ENCODE data around the gene PNLIPRP1. TPM values are rescaled to one million over a fixed set of nuclear protein-coding genes. Genes with fewer than 3 reads are reported as not detected.

Gene PNLIPRP1
- total RNA-seq, 3 donors from 2014 or later (not counting 1 experiment from before 2014, with no cell fraction given) = not detected

DNA sequence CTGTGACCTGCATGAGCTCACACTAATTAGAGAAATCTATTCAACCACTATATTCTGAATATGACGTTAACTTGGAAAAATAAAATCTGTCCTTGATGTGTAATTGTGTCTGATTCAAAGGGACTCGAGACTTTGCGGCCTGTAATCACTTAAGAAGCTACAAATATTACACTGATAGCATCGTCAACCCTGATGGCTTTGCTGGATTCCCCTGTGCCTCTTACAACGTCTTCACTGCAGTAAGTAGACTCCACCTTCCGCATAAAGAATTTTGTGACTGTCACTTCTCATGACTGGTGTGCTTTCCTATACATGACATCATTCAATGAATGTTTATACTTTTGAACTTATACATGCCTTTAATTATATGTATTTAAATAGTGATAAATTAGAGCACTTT lies 34.9 kb upstream of the PNLIPRP1 start:
- H3K4me3 Mint-ChIP-seq = no peak overlapping the region
- Histone ChIP-seq H3K36me3 (ENCODE audit: control insufficient read depth, insufficient read depth, low read length) (no peaks in the 10 kb centered on the region), H3K9me3 (ENCODE audit: control insufficient read depth, insufficient read depth, low read length) (no peaks in the 10 kb centered on the region), H3K4me1 (ENCODE audit: control insufficient read depth, insufficient read depth, low read length) (no peaks in the 10 kb centered on the region), H3K27me3 (ENCODE audit: control insufficient read depth, insufficient read depth, low read length) (no peaks in the 10 kb centered on the region), H3K4me3 (ENCODE audit: low read length) (no peak overlapping the region), H3K27ac (ENCODE audit: low read length) (no peak overlapping the region)
- ATAC-seq = no peak
- WGBS (ENCODE audit: insufficient coverage) = 76% methylated on average over 5 of the region's 6 CpGs
- intact Hi-C loops (cut with micrococcal nuclease) = no loop called here
- DNase-seq = no peak
- H3K4me1 Mint-ChIP-seq = no peaks in the 10 kb centered on the region
- no peaks in the 10 kb centered on the region for H3K36me3 Mint-ChIP-seq
- TF ChIP-seq, protein P1, sequence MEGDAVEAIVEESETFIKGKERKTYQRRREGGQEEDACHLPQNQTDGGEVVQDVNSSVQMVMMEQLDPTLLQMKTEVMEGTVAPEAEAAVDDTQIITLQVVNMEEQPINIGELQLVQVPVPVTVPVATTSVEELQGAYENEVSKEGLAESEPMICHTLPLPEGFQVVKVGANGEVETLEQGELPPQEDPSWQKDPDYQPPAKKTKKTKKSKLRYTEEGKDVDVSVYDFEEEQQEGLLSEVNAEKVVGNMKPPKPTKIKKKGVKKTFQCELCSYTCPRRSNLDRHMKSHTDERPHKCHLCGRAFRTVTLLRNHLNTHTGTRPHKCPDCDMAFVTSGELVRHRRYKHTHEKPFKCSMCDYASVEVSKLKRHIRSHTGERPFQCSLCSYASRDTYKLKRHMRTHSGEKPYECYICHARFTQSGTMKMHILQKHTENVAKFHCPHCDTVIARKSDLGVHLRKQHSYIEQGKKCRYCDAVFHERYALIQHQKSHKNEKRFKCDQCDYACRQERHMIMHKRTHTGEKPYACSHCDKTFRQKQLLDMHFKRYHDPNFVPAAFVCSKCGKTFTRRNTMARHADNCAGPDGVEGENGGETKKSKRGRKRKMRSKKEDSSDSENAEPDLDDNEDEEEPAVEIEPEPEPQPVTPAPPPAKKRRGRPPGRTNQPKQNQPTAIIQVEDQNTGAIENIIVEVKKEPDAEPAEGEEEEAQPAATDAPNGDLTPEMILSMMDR (IDR thresholded peaks at IDR 0.05) = no peak
- H3K27me3 Mint-ChIP-seq (ENCODE audit: low read depth in 2 of 2) = no peaks in the 10 kb centered on the region
- no peaks in the 10 kb centered on the region for H3K9me3 Mint-ChIP-seq
- no peak overlapping the region for H3K27ac Mint-ChIP-seq

DNA sequence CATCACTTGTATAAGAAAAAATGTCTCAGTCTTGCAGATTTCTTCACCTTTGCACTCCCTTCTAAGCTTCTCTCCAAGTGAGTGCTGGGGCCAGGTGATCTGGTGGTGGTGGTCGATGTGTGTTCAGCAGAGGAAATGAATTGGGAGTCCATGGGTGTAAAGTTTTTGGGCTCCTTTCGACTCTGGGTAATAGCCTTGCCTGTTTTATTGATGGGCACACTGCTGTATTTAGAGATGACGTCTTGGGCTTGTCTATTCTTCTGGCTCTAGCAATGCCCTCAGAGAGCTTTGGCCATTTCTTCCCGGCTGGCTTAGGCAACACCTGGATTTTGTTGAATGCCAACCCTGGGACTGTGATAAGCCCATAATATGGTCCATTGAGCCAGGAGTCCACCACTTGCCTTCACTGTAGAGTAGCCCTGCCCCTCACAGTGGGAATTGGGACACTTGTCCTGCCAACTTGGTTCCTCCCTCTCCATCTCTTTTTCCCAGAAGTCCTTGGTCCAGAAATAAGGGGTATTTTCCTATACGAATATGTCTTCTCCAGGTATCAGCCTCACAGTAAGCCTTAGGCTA lies 33.4 kb upstream of the PNLIPRP1 start:
- H3K27me3 ChIP-seq (ENCODE audit: control insufficient read depth, insufficient read depth, low read length) = no peaks in the 10 kb centered on the region
- no peak for ATAC-seq
- TF ChIP-seq, protein P1 (IDR thresholded peaks at IDR 0.05) = no peak
- Mint-ChIP-seq H3K9me3 (peaks cover 0 to 3% of the 10 kb centered on the region in 2 donors), H3K4me1 (no peaks in the 10 kb centered on the region), H3K4me3 (no peak overlapping the region), H3K36me3 (peaks cover 4% of the 10 kb centered on the region), H3K27me3 (ENCODE audit: low read depth in 2 of 2) (peaks cover 0 to 6% of the 10 kb centered on the region in 2 donors), H3K27ac (no peak overlapping the region)
- H3K4me3 ChIP-seq (ENCODE audit: low read length) = no peak overlapping the region
- 88% methylated on average over 5 of the region's 5 CpGs for WGBS (ENCODE audit: insufficient coverage)
- no peak overlapping the region for H3K27ac ChIP-seq (ENCODE audit: low read length)
- no peaks in the 10 kb centered on the region for H3K4me1 ChIP-seq (ENCODE audit: control insufficient read depth, insufficient read depth, low read length)
- H3K36me3 ChIP-seq (ENCODE audit: control insufficient read depth, insufficient read depth, low read length) = no peaks in the 10 kb centered on the region
- intact Hi-C loops (cut with micrococcal nuclease) = no loop called here
- DNase-seq = no peak
- no peaks in the 10 kb centered on the region for H3K9me3 ChIP-seq (ENCODE audit: control insufficient read depth, insufficient read depth, low read length)

DNA sequence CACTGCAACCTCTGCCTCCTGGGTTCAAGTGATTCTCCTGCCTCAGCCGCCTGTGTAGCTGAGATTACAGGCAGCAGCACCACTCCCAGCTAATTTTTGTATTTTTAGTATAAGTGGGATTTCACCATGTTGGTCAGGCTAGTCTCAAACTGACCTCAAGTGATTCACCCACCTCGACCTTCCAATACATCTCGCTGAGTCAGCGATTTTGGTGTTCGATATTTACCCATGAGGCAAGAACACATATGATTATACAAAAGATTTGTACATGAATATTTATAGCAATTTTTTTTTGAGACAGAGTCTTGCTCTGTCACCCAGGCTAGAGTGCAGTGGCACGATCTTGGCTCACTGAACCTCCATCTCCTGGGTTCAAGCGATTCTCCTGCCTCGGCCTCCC lies 25.2 kb upstream of the PNLIPRP1 start:
- no peak overlapping the region for H3K4me3 Mint-ChIP-seq
- DNase-seq (no peak), ATAC-seq (no peak)
- no peak overlapping the region for H3K4me3 ChIP-seq (ENCODE audit: low read length)
- peaks cover 6 to 7% of the 10 kb centered on the region in 2 donors for H3K9me3 Mint-ChIP-seq
- TF ChIP-seq, protein P1 (IDR thresholded peaks at IDR 0.05) = no peak
- peaks cover 0 to 7% of the 10 kb centered on the region in 2 donors for H3K27me3 Mint-ChIP-seq (ENCODE audit: low read depth in 2 of 2)
- H3K27ac ChIP-seq (ENCODE audit: low read length) = no peak overlapping the region
- WGBS (ENCODE audit: insufficient coverage) = 95% methylated on average over 6 of the region's 8 CpGs
- no peaks in the 10 kb centered on the region for H3K9me3 ChIP-seq (ENCODE audit: control insufficient read depth, insufficient read depth, low read length)
- no peaks in the 10 kb centered on the region for H3K4me1 Mint-ChIP-seq
- H3K36me3 ChIP-seq (ENCODE audit: control insufficient read depth, insufficient read depth, low read length) = no peaks in the 10 kb centered on the region
- H3K27me3 ChIP-seq (ENCODE audit: control insufficient read depth, insufficient read depth, low read length) = no peaks in the 10 kb centered on the region
- no peaks in the 10 kb centered on the region for H3K4me1 ChIP-seq (ENCODE audit: control insufficient read depth, insufficient read depth, low read length)
- intact Hi-C loops (cut with micrococcal nuclease) = no loop called here
- no peak overlapping the region for H3K27ac Mint-ChIP-seq
- peaks cover 9% of the 10 kb centered on the region for H3K36me3 Mint-ChIP-seq

DNA sequence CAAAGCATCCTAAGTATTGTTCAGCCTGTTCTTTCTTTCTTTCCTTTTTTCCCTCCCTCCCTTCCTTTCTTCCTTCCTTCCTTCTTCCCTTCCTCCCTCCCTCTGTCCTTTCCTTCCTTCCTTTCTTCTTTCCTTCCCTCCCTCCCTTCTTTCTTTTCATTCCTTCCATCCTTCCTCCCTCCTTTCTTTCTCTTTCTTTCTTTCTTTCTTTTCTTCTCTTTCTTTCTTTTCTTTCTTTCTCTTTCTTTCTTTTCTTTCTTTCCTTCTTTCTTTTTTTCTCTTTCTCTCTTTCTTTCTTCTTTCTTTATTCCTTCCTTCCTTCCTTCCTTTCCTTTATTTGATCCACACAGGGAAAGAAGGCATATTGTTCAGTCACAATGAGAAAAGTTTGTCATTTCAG lies 23.8 kb upstream of the PNLIPRP1 start:
- Histone ChIP-seq H3K4me1 (ENCODE audit: control insufficient read depth, insufficient read depth, low read length) (no peaks in the 10 kb centered on the region), H3K36me3 (ENCODE audit: control insufficient read depth, insufficient read depth, low read length) (no peaks in the 10 kb centered on the region), H3K27ac (ENCODE audit: low read length) (no peak overlapping the region), H3K4me3 (ENCODE audit: low read length) (no peak overlapping the region), H3K27me3 (ENCODE audit: control insufficient read depth, insufficient read depth, low read length) (no peaks in the 10 kb centered on the region), H3K9me3 (ENCODE audit: control insufficient read depth, insufficient read depth, low read length) (no peaks in the 10 kb centered on the region)
- intact Hi-C loops (cut with micrococcal nuclease) = no loop called here
- peaks cover 6 to 7% of the 10 kb centered on the region in 2 donors for H3K9me3 Mint-ChIP-seq
- no peak overlapping the region for H3K27ac Mint-ChIP-seq
- H3K36me3 Mint-ChIP-seq = peaks cover 9% of the 10 kb centered on the region
- no peak overlapping the region for H3K4me3 Mint-ChIP-seq
- TF ChIP-seq, protein P1 (IDR thresholded peaks at IDR 0.05) = no peak
- H3K27me3 Mint-ChIP-seq (ENCODE audit: low read depth in 2 of 2) = peaks cover 0 to 6% of the 10 kb centered on the region in 2 donors
- no peaks in the 10 kb centered on the region for H3K4me1 Mint-ChIP-seq
- ATAC-seq (no peak), DNase-seq (no peak)

All from natural killer cell (primary cell).